Ramos (cell line): ENCODE results near the gene UBALD2.
"Not testable (repeated sequence)": the region's sequence is repeated elsewhere in the genome, so short reads cannot be mapped to it uniquely, and the experiment has no call there.

Experiments used
- in situ Hi-C: fragments of 300-500 bp; cut with MboI; formaldehyde crosslinking; loops from one replicate; pipeline ENCODE4 v1.14.3; 2022; ENCODE audit warnings: low sequenced_read_pairs; ENCODE audit not compliant: unreplicated experiment

Gene UBALD2

GRCh38 chr17:76275382-76276068 lies 10.4 kb downstream of the UBALD2 start:
- in situ Hi-C loops: no loop called here

DNA sequence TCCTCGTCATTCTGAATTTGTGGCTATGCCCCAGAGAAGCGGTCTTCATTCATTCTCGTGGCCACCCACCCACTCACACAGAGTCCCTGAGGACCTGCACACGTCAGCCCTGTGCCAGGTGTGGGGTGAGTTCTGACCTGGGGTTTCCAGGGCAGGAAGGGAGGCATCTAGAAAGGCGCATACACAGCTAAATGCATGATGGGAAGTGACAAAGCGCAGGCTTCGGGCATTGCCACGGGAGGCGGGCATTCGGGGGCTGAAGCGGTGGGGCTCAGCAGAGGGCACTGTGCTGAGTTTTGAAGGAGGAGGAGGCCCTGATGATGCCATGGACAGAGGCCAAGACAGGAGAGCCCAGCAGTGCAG lies 10.9 kb downstream of the UBALD2 start:
- in situ Hi-C loops: no loop called here

- in situ Hi-C loops: no loop called here
Measured at GRCh38 chr17:76276461-76277299, 11.5 kb downstream of the UBALD2 start.

DNA sequence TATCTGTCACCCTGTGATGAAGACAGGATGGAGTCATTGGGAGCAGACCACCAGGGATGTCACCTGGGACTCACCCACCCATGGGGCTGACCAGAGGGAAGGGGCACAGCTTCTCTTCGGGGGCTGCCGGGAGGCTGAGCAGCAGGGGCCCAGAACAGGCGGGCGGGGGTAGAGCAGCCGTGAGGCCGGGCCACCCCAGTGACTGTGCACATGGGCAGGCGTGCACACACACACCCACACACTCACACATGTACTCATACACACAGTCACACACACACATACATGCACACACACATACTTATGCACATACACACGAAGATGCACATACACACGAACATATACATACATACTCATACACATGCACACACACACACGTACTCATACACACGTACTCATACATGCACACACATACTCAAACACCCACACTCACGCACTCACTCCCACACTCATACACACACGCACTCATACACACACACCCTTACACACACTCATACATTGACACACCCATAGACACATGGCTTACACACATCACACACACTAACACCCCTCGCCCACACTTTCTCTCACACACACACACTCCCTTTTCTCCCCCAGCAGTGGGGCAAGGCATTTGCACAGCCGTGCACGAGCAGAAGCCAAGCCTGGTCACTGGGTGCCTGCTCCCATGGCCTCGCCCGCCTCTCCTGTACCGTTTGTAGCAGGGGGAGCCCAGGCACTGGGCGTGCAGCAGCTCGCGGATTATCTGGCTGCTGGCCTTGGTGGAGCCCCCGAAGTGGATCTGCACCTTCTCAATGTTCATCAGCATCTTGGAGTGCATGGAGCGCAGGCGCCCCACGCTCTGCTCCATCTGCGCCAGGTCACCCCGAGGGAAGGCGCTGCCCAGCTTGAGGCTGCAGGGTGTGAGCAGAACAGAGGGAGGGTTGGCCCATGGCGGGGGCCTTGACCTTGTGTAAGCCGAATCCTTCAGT lies 12.4 kb downstream of the UBALD2 start:
- in situ Hi-C loops: no loop called here

- in situ Hi-C loops: no loop called here
Measured at GRCh38 chr17:76278268-76278908, 13.2 kb downstream of the UBALD2 start.

DNA sequence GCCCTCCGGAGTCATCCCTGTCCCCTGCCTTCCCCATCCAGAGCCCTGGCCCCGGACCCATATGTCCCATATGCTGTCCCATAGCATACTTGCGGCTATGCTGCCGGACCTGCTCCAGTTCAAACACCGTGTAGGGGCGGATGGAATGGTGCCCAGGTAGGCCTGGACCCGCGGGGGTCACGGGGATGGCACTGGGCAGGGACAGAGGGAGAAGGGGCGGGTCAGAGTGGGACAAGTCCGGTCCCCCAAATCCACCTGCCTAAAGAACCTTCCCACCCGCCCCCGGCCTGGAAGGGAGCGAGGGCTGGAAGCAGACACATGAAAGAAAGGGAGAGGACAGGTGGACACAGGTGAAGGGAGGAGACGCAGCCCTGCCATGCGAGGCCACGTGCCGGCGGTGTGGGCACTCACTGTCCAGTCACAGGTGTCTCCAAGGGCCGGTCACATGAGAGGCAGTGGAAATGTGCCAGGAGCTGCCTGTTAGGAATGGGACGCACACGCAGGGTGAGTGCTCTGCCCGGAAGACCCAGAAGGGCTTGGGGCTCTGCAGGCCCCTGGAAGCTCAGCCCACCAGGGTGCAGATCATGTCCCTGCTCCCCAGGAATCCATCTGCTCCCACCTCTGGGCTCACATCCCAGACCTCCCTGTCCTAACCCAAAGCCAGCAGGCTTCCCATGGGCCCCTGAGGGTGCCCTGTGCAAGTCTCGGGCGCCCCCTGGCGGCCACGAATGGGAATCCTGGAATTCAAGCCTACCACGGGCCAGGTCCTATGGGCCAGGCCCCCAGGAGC lies 14.0 kb downstream of the UBALD2 start:
- in situ Hi-C loops: no loop called here

DNA sequence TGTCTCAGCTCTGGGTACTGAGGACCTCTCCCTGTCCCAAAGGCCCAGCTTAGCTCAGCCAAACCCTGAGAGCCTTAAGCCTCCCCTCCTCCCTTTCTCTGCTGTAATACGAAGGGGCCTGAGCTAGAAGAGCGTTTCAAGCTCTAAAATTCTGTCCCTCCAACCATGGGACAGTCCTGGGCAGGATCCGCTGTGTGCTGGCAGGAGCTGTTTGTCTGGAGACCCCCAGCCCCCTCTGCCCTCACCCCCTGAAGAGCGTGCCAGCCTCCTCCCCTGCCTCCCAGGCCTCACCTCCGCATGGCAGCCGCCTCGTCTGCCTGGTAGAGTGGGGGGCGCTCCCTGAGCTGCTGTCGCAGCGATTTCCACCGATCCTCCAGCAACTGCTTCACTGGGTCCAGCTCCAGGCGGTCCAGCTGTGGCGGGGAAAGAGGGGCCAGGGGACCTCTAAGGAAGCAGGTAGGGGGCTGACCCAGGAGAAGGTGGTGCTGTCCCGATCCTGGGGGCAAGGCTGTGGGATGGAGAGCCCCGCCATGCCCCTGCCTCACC lies 14.7 kb downstream of the UBALD2 start:
- in situ Hi-C loops: no loop called here

GRCh38 chr17:76280650-76281049 lies 15.5 kb downstream of the UBALD2 start:
- in situ Hi-C loops: no loop called here

DNA sequence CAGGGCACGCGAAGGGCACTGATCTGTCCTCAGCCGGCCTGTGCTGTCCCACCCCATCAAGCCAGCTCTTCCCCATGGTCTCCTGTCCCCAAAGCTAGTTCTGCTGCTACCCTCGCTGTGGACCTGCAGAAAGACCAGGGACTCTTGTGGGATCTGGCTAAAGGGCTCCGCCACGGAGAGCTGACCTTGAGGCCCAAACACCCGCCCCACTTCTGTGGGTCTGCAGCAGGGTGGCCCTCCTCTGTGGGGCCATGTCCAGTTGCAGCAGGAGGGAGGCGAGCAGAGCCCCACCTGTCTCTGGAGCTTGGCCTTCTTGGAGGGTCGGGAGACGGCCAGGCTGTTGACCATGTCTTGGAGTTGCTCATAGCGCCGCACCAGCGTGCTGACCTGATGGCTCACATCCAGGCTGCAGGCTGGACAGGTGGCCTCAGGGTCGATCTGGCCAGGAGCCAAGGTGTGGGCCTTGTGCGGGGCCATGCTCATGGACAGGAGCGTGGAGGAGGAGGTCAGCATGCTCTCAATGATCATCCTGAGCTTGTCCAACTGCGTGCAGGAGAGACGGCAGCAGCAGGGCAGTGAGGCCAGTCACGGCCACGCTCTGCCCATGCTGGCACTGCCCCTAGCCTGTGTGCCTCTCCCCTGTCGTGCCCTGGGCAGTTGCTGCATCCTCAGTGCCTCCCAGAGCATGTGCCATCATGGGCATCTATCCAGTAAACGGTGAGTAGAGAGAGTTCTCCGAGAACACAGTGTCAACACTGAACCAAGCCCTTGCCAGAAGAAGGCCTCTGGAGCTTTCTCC lies 16.6 kb downstream of the UBALD2 start:
- in situ Hi-C loops: no loop called here

DNA sequence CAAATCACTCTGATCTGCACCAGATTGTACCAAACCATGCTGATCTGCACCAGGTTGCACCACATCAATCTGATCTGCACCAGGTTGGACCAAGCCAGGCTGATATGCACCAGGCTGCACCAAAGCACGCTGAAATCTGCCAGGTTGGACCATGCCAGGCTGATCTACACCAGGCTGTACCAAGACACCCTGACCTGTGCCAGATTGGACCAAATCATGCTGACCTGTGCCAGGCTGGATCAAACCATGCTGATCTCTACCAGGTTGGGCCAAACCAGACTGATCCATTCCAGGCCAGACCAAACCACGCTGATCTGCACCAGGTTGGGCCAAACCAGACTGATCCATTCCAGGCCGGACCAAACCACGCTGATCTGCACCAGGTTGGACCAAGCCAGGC lies 27.4 kb downstream of the UBALD2 start:
- in situ Hi-C loops: loop anchor here (5.0 kb wide), 2 partner anchors 165 to 280 kb away; no protein-coding TSS in a partner anchor

DNA sequence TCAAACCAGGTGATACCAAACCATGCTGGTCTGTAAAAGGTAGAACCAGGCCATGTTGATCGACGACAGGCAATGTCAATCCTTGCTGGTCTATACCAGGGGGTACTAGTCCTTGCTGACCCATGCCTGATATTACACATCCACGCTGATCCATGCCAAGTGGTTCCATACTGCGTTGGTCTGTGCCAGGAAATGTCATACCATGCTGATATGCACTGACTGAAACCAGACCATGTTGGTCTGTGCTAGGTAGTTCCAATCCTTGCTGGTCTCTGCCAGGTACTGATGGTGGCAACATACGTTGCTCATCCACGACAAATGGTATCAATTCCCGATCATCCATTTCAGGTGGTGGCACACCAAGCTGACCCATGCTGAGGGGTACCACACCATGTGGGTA lies 28.0 kb downstream of the UBALD2 start:
- in situ Hi-C loops: loop anchor here (5.0 kb wide), 2 partner anchors 166 to 281 kb away; no protein-coding TSS in a partner anchor

DNA sequence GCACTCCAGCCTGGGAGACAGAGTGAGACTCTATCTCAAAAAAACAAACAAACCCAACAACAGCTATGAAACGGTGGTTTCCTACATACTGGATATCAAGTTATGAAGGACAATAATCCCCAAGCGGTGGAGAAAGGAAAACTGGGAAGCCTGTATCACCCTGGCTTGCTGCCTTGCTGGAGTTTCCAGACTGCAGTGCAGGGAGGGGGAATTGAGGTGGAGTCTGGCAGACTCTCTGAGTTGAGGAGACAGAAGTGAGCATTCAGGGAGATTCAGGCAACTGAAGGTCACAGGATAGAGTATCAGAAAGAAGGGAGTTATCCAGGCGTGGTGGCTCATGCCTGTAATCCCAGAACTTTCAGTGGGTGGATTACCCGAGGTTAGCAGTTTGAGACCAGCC lies 31.0 kb downstream of the UBALD2 start:
- in situ Hi-C loops: no loop called here

GRCh38 chr17:76296889-76297288 lies 31.7 kb downstream of the UBALD2 start:
- in situ Hi-C loops: no loop called here

- in situ Hi-C loops: no loop called here
Measured at GRCh38 chr17:76297436-76297835, 32.3 kb downstream of the UBALD2 start.

GRCh38 chr17:76304226-76305134 lies 39.3 kb downstream of the UBALD2 start:
- in situ Hi-C loops: loop anchor here (5.0 kb wide), 2 partner anchors 93 to 208 kb away; no protein-coding TSS in a partner anchor

- in situ Hi-C loops: not testable (repeated sequence)
Measured at GRCh38 chr17:76305135-76305454, 39.9 kb downstream of the UBALD2 start.

- in situ Hi-C loops: no loop called here
Measured at GRCh38 chr17:76307299-76307965, 42.3 kb downstream of the UBALD2 start.
